Neural crest cell (in vitro differentiated cells): ENCODE measurements around the gene WFDC2. TPM values are rescaled to one million over a fixed set of nuclear protein-coding genes. Genes with fewer than 3 reads are reported as not detected.
A peak's percentile ranks its signal among the peaks of the same experiment; 100 is the strongest.

Experiments
- DNase-seq: peaks from one replicate; pipeline ENCODE4 v3.0.0; 2021; ENCODE audit warnings: low read depth, mixed read lengths, low spot score
- H3K27ac Mint-ChIP-seq: one replicate; pipeline ENCODE4 v1.8.0; 2021; ENCODE audit warnings: mild to moderate bottlenecking, mixed read lengths; ENCODE audit not compliant: unreplicated experiment
- H3K27me3 Mint-ChIP-seq: 2 replicates; pipeline ENCODE4 v1.8.0; 2021; ENCODE audit warnings: low read depth, mild to moderate bottlenecking, mixed read lengths
- H3K36me3 Mint-ChIP-seq: 2 replicates; pipeline ENCODE4 v1.8.0; 2021; ENCODE audit warnings: low read depth, mild to moderate bottlenecking, mixed read lengths
- H3K4me1 Mint-ChIP-seq: 2 replicates; pipeline ENCODE4 v1.8.0; 2021; ENCODE audit warnings: mixed read lengths
- H3K4me3 Mint-ChIP-seq: one replicate; pipeline ENCODE4 v1.8.0; 2021; ENCODE audit warnings: mild to moderate bottlenecking, mixed read lengths
- H3K9me3 Mint-ChIP-seq: 2 replicates; pipeline ENCODE4 v1.8.0; 2021; ENCODE audit warnings: mixed read lengths
- long read RNA-seq: library from polyadenylated mRNA; unstranded; transcript quantifications from one replicate; pipeline ENCODE4 v2.0.0, GENCODE V29; 2020
- total RNA-seq: library from RNA; stranded (reverse); gene quantifications from 2 replicates; pipeline ENCODE4 v1.2.1, GENCODE V29; 2021
- TF ChIP-seq, protein P1 (sequence below): fragments of 200-600 bp; sonication (generic); conservative IDR thresholded peaks from 2 replicates; pipeline ENCODE4 v1.5.0; 2021; ENCODE audit warnings: antibody characterized with exemption, mild to moderate bottlenecking

WFDC2 gene, protein sequence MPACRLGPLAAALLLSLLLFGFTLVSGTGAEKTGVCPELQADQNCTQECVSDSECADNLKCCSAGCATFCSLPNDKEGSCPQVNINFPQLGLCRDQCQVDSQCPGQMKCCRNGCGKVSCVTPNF
- total RNA-seq = 7.4 and 8.7 TPM in 2 replicates
- long read RNA-seq, partial matches to known transcripts = 0 of 1 reads
- long read RNA-seq, other reads (novel, unspliced or antisense) = 0 of 1 reads

DNA sequence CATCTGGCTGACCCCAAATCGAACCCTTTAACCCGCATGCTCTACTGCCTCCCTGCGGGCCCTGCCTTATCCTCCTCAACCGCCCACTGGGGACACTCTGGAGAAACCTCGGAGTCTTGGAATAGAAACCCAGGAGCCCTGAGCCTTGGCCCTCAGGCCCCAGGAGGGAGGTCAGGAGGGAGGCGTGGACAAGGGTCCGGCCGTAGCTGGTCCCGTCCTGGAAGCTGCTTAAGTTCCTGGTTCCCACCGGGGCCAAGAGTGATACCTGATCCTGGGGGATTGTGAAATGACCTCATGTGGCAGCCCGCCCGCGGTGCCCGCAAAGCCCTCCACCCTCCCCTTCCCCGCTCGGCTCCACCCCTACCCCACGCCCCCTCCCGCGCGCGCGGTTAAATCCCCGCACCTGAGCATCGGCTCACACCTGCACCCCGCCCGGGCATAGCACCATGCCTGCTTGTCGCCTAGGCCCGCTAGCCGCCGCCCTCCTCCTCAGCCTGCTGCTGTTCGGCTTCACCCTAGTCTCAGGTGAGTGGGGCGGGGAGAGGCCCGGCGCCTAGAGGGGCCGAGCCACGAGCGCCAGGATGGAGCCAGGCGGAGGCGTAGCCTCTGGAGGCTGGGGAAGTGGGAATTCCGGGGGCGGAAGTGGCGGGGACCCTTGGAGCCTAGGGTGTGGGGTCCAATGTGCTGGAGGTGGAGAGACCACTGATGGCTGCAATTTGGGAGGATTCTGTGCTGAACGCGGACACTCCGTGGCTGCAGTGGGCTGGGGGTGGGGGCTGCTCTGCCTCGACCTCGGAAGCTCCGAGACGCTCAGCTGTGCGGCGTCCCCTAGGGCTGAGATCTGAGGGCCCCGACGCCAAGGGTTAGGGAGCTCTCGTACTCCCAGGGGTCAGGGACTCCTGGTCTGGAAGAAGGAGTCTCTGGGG is at the start of gene WFDC2:
TSS of gene WFDC2 (plus strand) at position 418 of the 926 bp plus-strand sequence. CDS start at position 447, 29 bp downstream.
- peak within 1 kb of the TSS; percentile 57 for H3K4me3 Mint-ChIP-seq
- DNase-seq = no peak
- H3K27ac Mint-ChIP-seq = peak within 1 kb of the TSS; percentile 93
- peaks cover 2% of the 10 kb centered on the region for H3K36me3 Mint-ChIP-seq
- peaks cover 5% of the 10 kb centered on the region for H3K9me3 Mint-ChIP-seq
- H3K27me3 Mint-ChIP-seq = peaks cover 32% of the 10 kb centered on the region
- H3K4me1 Mint-ChIP-seq = peaks cover 14% of the 10 kb centered on the region
- TF ChIP-seq, protein P1, sequence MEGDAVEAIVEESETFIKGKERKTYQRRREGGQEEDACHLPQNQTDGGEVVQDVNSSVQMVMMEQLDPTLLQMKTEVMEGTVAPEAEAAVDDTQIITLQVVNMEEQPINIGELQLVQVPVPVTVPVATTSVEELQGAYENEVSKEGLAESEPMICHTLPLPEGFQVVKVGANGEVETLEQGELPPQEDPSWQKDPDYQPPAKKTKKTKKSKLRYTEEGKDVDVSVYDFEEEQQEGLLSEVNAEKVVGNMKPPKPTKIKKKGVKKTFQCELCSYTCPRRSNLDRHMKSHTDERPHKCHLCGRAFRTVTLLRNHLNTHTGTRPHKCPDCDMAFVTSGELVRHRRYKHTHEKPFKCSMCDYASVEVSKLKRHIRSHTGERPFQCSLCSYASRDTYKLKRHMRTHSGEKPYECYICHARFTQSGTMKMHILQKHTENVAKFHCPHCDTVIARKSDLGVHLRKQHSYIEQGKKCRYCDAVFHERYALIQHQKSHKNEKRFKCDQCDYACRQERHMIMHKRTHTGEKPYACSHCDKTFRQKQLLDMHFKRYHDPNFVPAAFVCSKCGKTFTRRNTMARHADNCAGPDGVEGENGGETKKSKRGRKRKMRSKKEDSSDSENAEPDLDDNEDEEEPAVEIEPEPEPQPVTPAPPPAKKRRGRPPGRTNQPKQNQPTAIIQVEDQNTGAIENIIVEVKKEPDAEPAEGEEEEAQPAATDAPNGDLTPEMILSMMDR = peak; percentile 23

DNA sequence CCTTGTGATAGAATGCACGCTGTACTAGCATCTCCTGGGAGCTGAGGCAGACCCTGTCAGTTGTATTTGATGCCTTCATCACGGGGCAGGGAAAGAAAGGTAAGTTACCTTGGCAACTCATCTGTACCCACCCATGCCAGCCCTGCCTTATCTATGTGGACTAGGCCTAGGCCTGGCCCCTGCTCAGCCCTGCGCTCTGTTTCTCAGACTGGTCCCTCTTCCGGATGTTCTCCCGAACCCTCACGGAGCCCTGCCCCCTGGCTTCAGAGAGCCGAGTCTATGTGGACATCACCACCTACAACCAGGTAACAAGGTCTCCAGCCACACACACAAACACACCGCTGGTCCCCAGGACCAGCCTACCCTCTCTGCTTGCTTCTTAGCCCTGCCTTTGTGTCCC is 49.4 kb upstream of the WFDC2 start:
- Mint-ChIP-seq H3K4me1 (peaks cover 18% of the 10 kb centered on the region), H3K27ac (no peak overlapping the region), H3K36me3 (no peaks in the 10 kb centered on the region), H3K9me3 (no peaks in the 10 kb centered on the region), H3K4me3 (peak overlapping the region; percentile 75), H3K27me3 (no peaks in the 10 kb centered on the region)
- DNase-seq = no peak
- TF ChIP-seq, protein P1 = no peak

DNA sequence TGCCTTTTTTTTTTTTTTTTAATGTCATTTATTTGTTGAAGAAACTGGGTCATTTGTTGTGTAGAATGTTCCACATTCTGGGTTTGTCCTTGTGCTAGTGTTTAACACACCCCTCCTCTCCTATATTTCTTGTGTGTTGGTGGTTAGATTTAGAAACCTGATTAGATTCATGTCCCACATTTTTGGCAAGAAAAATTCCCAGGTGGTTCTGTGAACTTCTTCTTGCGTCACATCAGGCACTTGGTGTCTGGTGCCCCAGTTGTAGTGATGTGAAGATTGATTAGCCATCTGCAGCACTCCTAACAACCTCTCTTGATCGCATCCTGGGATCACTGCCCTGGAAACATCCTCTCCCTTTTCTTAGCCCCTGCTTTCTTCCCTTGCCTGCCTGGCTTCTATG is 45.9 kb upstream of the WFDC2 start:
- Mint-ChIP-seq H3K9me3 (no peaks in the 10 kb centered on the region), H3K36me3 (no peaks in the 10 kb centered on the region), H3K27me3 (no peaks in the 10 kb centered on the region), H3K4me3 (no peak overlapping the region), H3K4me1 (no peaks in the 10 kb centered on the region), H3K27ac (no peak overlapping the region)
- TF ChIP-seq, protein P1 = no peak
- DNase-seq = no peak

DNA sequence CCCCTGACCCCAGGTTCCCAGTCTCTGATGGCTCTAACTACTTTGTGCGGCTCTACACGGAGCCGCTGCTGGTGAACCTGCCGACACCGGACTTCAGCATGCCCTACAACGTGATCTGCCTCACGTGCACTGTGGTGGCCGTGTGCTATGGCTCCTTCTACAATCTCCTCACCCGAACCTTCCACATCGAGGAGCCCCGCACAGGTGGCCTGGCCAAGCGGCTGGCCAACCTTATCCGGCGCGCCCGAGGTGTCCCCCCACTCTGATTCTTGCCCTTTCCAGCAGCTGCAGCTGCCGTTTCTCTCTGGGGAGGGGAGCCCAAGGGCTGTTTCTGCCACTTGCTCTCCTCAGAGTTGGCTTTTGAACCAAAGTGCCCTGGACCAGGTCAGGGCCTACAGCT is 44.0 kb upstream of the WFDC2 start:
- H3K36me3 Mint-ChIP-seq = no peaks in the 10 kb centered on the region
- DNase-seq = no peak
- H3K27ac Mint-ChIP-seq = no peak overlapping the region
- H3K27me3 Mint-ChIP-seq = no peaks in the 10 kb centered on the region
- no peak overlapping the region for H3K4me3 Mint-ChIP-seq
- H3K4me1 Mint-ChIP-seq = peaks cover 5% of the 10 kb centered on the region
- TF ChIP-seq, protein P1 = no peak
- no peaks in the 10 kb centered on the region for H3K9me3 Mint-ChIP-seq

DNA sequence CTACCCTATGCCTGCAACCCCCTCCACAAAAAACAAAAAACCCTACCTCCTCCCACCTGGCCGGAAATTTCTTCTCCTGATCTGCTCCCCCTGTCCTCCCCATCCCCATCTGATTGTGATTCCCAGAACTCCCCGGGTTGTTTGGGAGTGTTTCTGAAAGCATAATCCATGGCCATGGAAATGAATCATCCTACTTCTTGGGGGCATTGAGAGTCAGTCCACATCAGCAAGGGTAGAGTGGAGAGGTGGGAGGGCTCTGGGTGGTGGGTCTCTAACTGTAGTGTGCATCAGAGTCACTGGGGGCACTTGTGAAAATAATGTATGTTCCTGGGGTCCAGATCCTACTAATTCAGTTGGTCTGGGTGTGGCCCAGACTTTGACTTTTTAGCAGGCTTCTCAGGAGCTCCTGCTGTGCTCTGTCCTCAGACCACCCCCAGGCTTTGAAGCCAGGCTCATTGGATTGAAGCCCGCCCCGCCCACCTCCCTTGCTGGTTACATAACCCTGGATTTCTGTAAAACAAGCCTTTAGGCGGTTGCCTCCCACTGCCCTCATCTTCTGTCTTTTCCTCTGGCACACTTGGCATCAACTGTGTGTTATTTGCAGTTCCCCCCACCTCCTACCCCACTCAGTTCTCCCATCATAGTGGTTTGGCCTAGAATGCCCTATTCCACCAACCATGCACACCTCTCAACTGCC is 43.1 kb upstream of the WFDC2 start:
- Mint-ChIP-seq H3K36me3 (no peaks in the 10 kb centered on the region), H3K27me3 (no peaks in the 10 kb centered on the region), H3K4me3 (no peak overlapping the region), H3K4me1 (peaks cover 5% of the 10 kb centered on the region), H3K9me3 (no peaks in the 10 kb centered on the region), H3K27ac (no peak overlapping the region)
- TF ChIP-seq, protein P1 = no peak
- no peak for DNase-seq
